Measurements from ENCODE around the gene PSME4. TPM values are rescaled to one million over a fixed set of nuclear protein-coding genes. Genes with fewer than 3 reads are reported as not detected.
A peak's percentile ranks its signal among the peaks of the same experiment; 100 is the strongest.

PSME4 gene
- polyA plus RNA-seq, 4 donors = 19.9 to 24.2 (median 20.7) TPM

GRCh38 chr2:53818854-53819435 lies 151.8 kb downstream of the PSME4 start:
- DNase-seq = peak in 1 of 2 donors; percentile 13
- no peak overlapping the region for H3K4me3 ChIP-seq (ENCODE audit: low read depth in 1 of 3, low read length in 3 of 3)
- H3K9me3 ChIP-seq (ENCODE audit: control insufficient read depth in 2 of 2, insufficient read depth in 1 of 2, low read depth in 1 of 2, low read length in 1 of 2) = no peaks in the 10 kb centered on the region
- peaks cover 0 to 24% (median 7%) of the 10 kb centered on the region in 3 donors for H3K4me1 ChIP-seq (ENCODE audit: control insufficient read depth in 3 of 3, insufficient read depth in 2 of 3, low read depth in 1 of 3, low read length in 2 of 3)
- no peaks in the 10 kb centered on the region for H3K27me3 ChIP-seq (ENCODE audit: control insufficient read depth in 3 of 3, insufficient read depth in 3 of 3, low read length in 3 of 3)
- 83 to 91% (median 91%) methylated on average over 3 of the region's 3 CpGs for WGBS, 3 donors
- H3K27ac ChIP-seq (ENCODE audit: low read depth in 1 of 3, low read length in 2 of 3) = peak overlapping the region in 2 of 3 donors; percentile 71 to 80
- no peak for FAIRE-seq
- H3K36me3 ChIP-seq (ENCODE audit: control insufficient read depth in 3 of 3, insufficient read depth in 2 of 3, low read depth in 1 of 3, low read length in 3 of 3) = peaks cover 2 to 23% (median 4%) of the 10 kb centered on the region in 3 donors

Other genes starting within 250 kb of the PSME4 start
- 10 to 100 TPM in 1 of 4 donors, 1 to 10 TPM in 3; 3.2 to 14.7 (median 7.0) TPM for gene CHAC2, start 203.2 kb downstream of the PSME4 start, polyA plus RNA-seq
- 10 to 100 TPM in 1 of 4 donors, 1 to 10 TPM in 3; 6.0 to 12.4 (median 6.6) TPM for gene ASB3, start 184.0 kb downstream of the PSME4 start, polyA plus RNA-seq
- gene ERLEC1, start 183.9 kb downstream of the PSME4 start, polyA plus RNA-seq = 10 to 100 TPM; 13.0 to 78.8 (median 31.2) TPM
- 1 to 10 TPM in 1 of 4 donors, under 1 TPM in 2, not detected in 1; 0.27 to 4.2 (median 0.52) TPM for gene GPR75, start 111.0 kb downstream of the PSME4 start, polyA plus RNA-seq
- gene ACYP2, start 144.6 kb upstream of the PSME4 start, polyA plus RNA-seq = 10 to 100 TPM; 12.3 to 17.3 (median 13.0) TPM